ENCODE results near the gene SLC9A9. TPM values are rescaled to one million over a fixed set of nuclear protein-coding genes. Genes with fewer than 3 reads are reported as not detected.

SLC9A9 gene
- total and polyA plus RNA-seq, 9 of the 15 experiments (the other 6 are each of a cell fraction or from before 2014, with no cell fraction given), result 0.03 to 0.13 TPM; not detected in 7

DNA sequence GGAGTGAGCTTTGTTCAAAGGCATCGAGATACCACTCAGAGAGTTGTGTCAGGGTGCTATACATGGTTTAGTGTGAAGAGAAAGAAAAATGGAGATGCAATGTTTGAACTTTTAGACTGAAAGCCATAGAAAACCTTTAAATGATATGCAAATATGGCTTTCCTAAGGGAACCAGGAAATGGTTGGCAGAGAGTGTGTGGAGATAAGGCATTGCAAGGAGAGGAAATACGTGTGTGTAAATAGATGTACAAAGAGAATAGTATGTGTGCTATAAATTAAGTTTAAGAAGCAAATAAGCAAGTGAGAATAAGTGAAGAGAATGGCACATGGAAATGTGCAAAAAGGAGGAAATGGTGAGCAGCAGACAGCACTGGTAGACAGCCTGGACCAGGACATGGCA, 198.1 kb downstream of the SLC9A9 start:
- H3K79me2 ChIP-seq (ENCODE audit: control insufficient read depth, insufficient read depth, low read length), result no peaks in the 10 kb centered on the region
- WGBS (ENCODE audit: insufficient coverage, low coverage, missing lambda C conversion rate), result 3% methylated on average over 2 of the region's 2 CpGs
- no peaks in the 10 kb centered on the region for H3K4me1 ChIP-seq (replicated peaks in 1 of 2; ENCODE audit: control insufficient read depth in 2 of 2, insufficient read depth in 2 of 2, low read length in 2 of 2)
- FAIRE-seq, result no peak
- BruUV-seq (replicated peaks), result no TSS peak
- no peaks in the 10 kb centered on the region for H4K20me1 ChIP-seq (replicated peaks; ENCODE audit: control insufficient read depth, insufficient read depth, low read length)
- DNase-seq (ENCODE audit: extremely low read depth in 1 of 4, low spot score in 3 of 4), result no peak
- no peak overlapping the region for H3K4me3 ChIP-seq
- H3K4me2 ChIP-seq (ENCODE audit: insufficient read depth, low read length), result no peak overlapping the region
- ChIA-PET CTCF (ENCODE audit: low intra/inter-chr PET ratio) (no interaction called here), POLR2A (no interaction called here)
- H3K9ac ChIP-seq (ENCODE audit: insufficient read depth in 1 of 2, low read depth in 2 of 2, low read length in 2 of 2), result no peak overlapping the region
- H3K27ac ChIP-seq (ENCODE audit: extremely low read depth, low read depth, low read length), result no peak overlapping the region
- H3K9me1 ChIP-seq (ENCODE audit: control insufficient read depth, insufficient read depth, low read length), result no peaks in the 10 kb centered on the region
- in situ Hi-C loops (cut with MboI) (no loop called here), intact Hi-C loops (cut with micrococcal nuclease) (no loop called here)
- ATAC-seq, result no peak
- no peaks in the 10 kb centered on the region for H3K36me3 ChIP-seq (ENCODE audit: control insufficient read depth, insufficient read depth, low read length)
- H3K27me3 ChIP-seq (ENCODE audit: control insufficient read depth in 2 of 2, insufficient read depth in 2 of 2, low read length in 2 of 2), result no peaks in the 10 kb centered on the region; a peak in 1 of 5 replicates
- H2AFZ ChIP-seq (ENCODE audit: low read depth, low read length), result no peak overlapping the region
- H3K9me3 ChIP-seq (replicated peaks; ENCODE audit: control insufficient read depth, insufficient read depth, low read depth, low read length), result no peaks in the 10 kb centered on the region
- TF ChIP-seq HNRNPL (IDR thresholded peaks at IDR 0.05; ENCODE audit: low read depth, low read length), result no peak
- TF ChIP-seq, protein P1, sequence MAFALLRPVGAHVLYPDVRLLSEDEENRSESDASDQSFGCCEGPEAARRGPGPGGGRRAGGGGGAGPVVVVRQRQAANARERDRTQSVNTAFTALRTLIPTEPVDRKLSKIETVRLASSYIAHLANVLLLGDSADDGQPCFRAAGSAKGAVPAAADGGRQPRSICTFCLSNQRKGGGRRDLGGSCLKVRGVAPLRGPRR (CRISPR knock-in tag; IDR thresholded peaks at IDR 0.05), result no peak
- TF ChIP-seq NR3C1 (CRISPR knock-in tag; IDR thresholded peaks at IDR 0.05), result no peak
- TF ChIP-seq CCNT2 (IDR thresholded peaks at IDR 0.05; ENCODE audit: borderline replicate concordance, extremely low read depth, insufficient read length, low read depth, low read length), result no peak
- no peak for TF ChIP-seq ADNP (tag; IDR thresholded peaks at IDR 0.05)
- TF ChIP-seq TRIM28 (IDR thresholded peaks at IDR 0.05), result no peak
- TF ChIP-seq FOXP1 (CRISPR knock-in tag; IDR thresholded peaks at IDR 0.05), result no peak
- TF ChIP-seq, protein P2, sequence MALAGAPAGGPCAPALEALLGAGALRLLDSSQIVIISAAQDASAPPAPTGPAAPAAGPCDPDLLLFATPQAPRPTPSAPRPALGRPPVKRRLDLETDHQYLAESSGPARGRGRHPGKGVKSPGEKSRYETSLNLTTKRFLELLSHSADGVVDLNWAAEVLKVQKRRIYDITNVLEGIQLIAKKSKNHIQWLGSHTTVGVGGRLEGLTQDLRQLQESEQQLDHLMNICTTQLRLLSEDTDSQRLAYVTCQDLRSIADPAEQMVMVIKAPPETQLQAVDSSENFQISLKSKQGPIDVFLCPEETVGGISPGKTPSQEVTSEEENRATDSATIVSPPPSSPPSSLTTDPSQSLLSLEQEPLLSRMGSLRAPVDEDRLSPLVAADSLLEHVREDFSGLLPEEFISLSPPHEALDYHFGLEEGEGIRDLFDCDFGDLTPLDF (CRISPR knock-in tag; IDR thresholded peaks at IDR 0.05), result no peak
